Central memory CD8-positive, alpha-beta T cell (primary cell): Measurements from ENCODE around the gene DAPK1.
A peak's percentile ranks its signal among the peaks of the same experiment; 100 is the strongest.

ENCODE experiments used
- ATAC-seq: fragments of 150-1000 bp; cut with Tn5 transposase; replicated peaks from 2 replicates; pipeline ENCODE4 v1.10.0; 2022; ENCODE audit warnings: mild to moderate bottlenecking, moderate FRiP score, moderate number of reproducible peaks; ENCODE audit not compliant: poor library complexity, severe bottlenecking; ENCODE audit errors: extremely low read depth
- DNase-seq, 2 donors: peaks; one replicate each; pipeline ENCODE4 v3.0.0; 2021; ENCODE audit warnings: low spot score in 2 of 2
- H3K27ac Mint-ChIP-seq: one replicate; pipeline ENCODE4 v1.8.0; 2022; ENCODE audit warnings: low read depth, mild to moderate bottlenecking, moderate library complexity, mixed read lengths
- H3K27me3 Mint-ChIP-seq: one replicate; pipeline ENCODE4 v1.8.0; 2022; ENCODE audit warnings: mixed read lengths
- H3K36me3 Mint-ChIP-seq: one replicate; pipeline ENCODE4 v1.8.0; 2022; ENCODE audit warnings: mild to moderate bottlenecking, moderate library complexity, mixed read lengths; ENCODE audit not compliant: insufficient read depth
- H3K4me1 Mint-ChIP-seq: one replicate; pipeline ENCODE4 v1.8.0; 2022; ENCODE audit warnings: mixed read lengths
- H3K4me3 Mint-ChIP-seq: one replicate; pipeline ENCODE4 v1.8.0; 2022; ENCODE audit warnings: mild to moderate bottlenecking, moderate library complexity, mixed read lengths
- H3K9me3 Mint-ChIP-seq: one replicate; pipeline ENCODE4 v1.8.0; 2022; ENCODE audit warnings: mixed read lengths

The DAPK1 gene

GRCh38 chr9:87599901-87600610 is 102.4 kb downstream of the DAPK1 start:
- Mint-ChIP-seq H3K4me1 (no peaks in the 10 kb centered on the region), H3K36me3 (no peaks in the 10 kb centered on the region), H3K27ac (no peak overlapping the region), H3K27me3 (peaks cover 48% of the 10 kb centered on the region), H3K4me3 (no peak overlapping the region), H3K9me3 (no peaks in the 10 kb centered on the region)
- no peak for DNase-seq
- no peak for ATAC-seq

GRCh38 chr9:87601176-87601575 is 103.5 kb downstream of the DAPK1 start:
- DNase-seq (no peak), ATAC-seq (no peak)
- Mint-ChIP-seq H3K4me3 (no peak overlapping the region), H3K4me1 (no peaks in the 10 kb centered on the region), H3K36me3 (no peaks in the 10 kb centered on the region), H3K27ac (peak overlapping the region; percentile 51), H3K9me3 (no peaks in the 10 kb centered on the region), H3K27me3 (peaks cover 57% of the 10 kb centered on the region)

GRCh38 chr9:87601595-87601994 is 103.9 kb downstream of the DAPK1 start:
- ATAC-seq (no peak), DNase-seq (no peak)
- H3K4me1 Mint-ChIP-seq = no peaks in the 10 kb centered on the region
- H3K9me3 Mint-ChIP-seq = no peaks in the 10 kb centered on the region
- peak overlapping the region; percentile 51 for H3K27ac Mint-ChIP-seq
- H3K27me3 Mint-ChIP-seq = peaks cover 61% of the 10 kb centered on the region
- H3K4me3 Mint-ChIP-seq = no peak overlapping the region
- H3K36me3 Mint-ChIP-seq = no peaks in the 10 kb centered on the region

DNA sequence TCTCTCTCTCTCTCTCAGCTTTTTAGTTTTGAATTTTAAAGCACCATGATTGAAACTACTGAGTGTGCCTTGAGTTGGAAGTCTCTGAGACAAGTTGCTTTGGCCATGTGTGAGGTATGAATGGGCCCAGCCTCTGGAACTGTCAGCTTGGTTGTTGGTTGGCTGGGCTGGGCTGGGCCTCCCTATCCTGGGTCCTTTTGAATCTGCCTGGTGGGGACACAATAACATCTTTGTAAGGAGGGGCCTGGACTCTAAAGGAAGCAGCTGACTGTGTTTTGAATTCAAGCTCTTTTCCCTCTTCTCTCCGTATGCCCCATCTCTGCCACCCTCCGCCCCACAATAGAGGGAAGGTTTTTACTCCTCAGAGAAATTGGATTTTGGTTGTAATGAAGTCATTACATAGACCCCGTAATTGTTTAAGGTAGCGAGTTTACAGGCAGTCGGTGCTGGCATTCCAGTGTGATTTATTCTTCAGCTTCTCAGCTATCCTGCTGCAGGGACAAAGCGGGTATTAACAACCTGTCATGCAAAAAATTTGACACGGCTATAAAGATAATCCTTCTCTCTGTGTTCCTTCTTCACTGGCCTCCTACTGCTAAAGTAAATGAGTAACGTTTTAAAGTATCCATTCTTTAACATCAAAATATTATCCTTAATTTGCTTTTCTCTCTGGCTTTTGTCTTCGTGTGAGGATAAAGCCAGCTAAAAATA is 105.4 kb downstream of the DAPK1 start:
- H3K27ac Mint-ChIP-seq = no peak overlapping the region
- no peaks in the 10 kb centered on the region for H3K36me3 Mint-ChIP-seq

GRCh38 chr9:87603854-87604490 is 106.3 kb downstream of the DAPK1 start:
- no peak overlapping the region for H3K27ac Mint-ChIP-seq
- no peaks in the 10 kb centered on the region for H3K9me3 Mint-ChIP-seq
- H3K4me1 Mint-ChIP-seq = no peaks in the 10 kb centered on the region
- H3K36me3 Mint-ChIP-seq = no peaks in the 10 kb centered on the region
- ATAC-seq (no peak), DNase-seq (no peak)
- H3K4me3 Mint-ChIP-seq = no peak overlapping the region
- H3K27me3 Mint-ChIP-seq = peaks cover 73% of the 10 kb centered on the region

More for the DNA sequence above, 105.4 kb downstream of the DAPK1 start:
- H3K4me1 Mint-ChIP-seq = no peaks in the 10 kb centered on the region
- peaks cover 73% of the 10 kb centered on the region for H3K27me3 Mint-ChIP-seq
- ATAC-seq = no peak
- H3K4me3 Mint-ChIP-seq = no peak overlapping the region
- no peak for DNase-seq
- H3K9me3 Mint-ChIP-seq = no peaks in the 10 kb centered on the region

DNA sequence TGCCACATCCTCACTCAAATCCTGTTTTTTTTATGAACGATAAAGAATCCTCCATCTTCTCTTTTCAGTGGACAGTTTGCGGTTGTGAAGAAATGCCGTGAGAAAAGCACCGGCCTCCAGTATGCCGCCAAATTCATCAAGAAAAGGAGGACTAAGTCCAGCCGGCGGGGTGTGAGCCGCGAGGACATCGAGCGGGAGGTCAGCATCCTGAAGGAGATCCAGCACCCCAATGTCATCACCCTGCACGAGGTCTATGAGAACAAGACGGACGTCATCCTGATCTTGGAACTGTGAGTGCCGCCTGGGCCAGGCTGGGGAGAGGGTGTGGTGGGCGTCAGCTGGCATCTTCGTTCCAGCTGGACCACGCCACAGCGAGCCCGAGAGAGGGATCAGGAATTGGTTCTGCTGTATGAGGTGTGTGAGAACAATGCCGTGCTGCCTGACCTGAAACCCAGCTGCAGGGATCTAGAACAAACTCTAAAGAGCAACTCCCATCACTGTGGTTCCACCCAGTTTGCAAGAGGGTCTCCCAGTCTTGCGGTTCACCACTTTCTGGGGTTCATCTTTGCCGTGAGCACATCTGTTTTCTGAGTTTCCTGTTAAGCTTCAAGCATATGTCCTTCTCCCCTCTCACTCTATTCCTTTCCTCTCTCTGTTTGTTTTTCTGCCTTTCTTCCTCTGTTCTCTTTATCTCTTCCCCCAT is 107.4 kb downstream of the DAPK1 start:
- Mint-ChIP-seq H3K27ac (no peak overlapping the region), H3K9me3 (no peaks in the 10 kb centered on the region), H3K4me3 (no peak overlapping the region), H3K4me1 (no peaks in the 10 kb centered on the region), H3K36me3 (no peaks in the 10 kb centered on the region), H3K27me3 (peaks cover 74% of the 10 kb centered on the region)
- no peak for DNase-seq
- ATAC-seq = no peak

DNA sequence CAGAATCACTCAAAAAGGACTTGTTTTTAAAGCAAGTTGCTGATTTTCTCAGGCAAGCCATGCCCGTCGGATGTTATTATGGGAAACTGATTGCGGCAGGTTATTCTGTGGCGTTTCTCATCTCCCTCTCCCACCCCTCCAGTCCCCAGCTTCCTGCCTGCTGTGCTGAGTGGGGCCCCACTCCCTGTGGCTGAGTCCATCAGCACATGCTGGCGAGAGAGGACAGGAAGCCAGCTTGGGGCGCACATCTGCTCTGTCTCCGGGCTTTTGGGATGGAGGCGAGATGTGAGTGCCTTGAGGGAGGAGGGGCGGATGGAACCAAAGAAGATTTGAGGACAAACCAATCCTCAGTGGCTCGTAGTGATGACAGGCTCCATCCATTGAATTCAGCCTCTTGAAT is 108.0 kb downstream of the DAPK1 start:
- Mint-ChIP-seq H3K4me1 (no peaks in the 10 kb centered on the region), H3K9me3 (no peaks in the 10 kb centered on the region), H3K4me3 (no peak overlapping the region), H3K36me3 (no peaks in the 10 kb centered on the region), H3K27ac (no peak overlapping the region), H3K27me3 (peaks cover 73% of the 10 kb centered on the region)
- no peak for DNase-seq
- no peak for ATAC-seq

GRCh38 chr9:87606841-87607521 is 109.3 kb downstream of the DAPK1 start:
- Mint-ChIP-seq H3K27me3 (peaks cover 65% of the 10 kb centered on the region), H3K4me1 (no peaks in the 10 kb centered on the region), H3K9me3 (no peaks in the 10 kb centered on the region), H3K4me3 (no peak overlapping the region), H3K27ac (no peak overlapping the region), H3K36me3 (no peaks in the 10 kb centered on the region)
- no peak for DNase-seq
- no peak for ATAC-seq

DNA sequence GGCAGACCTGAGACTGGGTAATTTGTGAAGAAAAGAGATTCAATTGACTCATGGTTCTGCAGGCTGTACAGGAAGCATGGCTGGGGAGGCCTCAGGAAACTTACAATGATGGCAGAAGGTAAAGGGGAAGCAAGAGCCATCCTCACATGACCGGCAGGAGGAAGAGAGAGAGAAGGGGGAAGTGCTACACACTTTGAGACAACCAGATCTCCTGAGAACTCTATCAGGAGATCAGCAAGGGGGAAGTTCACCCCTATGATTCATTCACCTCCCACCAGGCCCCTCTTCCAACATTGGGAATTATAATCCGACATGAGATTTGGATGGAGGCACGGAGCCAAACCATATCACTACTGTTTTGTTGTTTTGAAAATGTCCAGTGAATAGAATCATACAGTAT is 110.2 kb downstream of the DAPK1 start:
- ATAC-seq (no peak), DNase-seq (no peak)
- Mint-ChIP-seq H3K9me3 (no peaks in the 10 kb centered on the region), H3K27ac (no peak overlapping the region), H3K36me3 (no peaks in the 10 kb centered on the region), H3K4me3 (no peak overlapping the region), H3K27me3 (peaks cover 63% of the 10 kb centered on the region), H3K4me1 (no peaks in the 10 kb centered on the region)

DNA sequence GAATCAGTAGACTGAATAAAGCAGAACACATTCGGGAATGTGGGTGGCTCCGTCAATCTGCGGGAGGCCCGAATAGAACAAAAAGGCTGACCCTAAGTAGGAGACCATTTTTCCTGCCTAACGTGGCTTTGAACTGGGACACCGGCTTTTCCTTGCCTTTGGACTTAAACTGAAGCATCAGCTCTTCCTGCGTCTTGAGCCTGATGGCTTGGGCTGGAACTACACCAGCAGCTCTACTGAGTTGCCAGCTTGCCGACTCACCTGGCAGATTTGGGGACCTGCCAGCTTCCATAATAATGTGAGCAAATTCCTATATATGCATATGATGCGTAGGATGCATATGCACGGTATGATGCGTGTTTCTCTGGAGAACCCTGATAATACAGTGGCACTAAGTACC is 111.3 kb downstream of the DAPK1 start:
- H3K27ac Mint-ChIP-seq = no peak overlapping the region
- H3K4me3 Mint-ChIP-seq = no peak overlapping the region
- DNase-seq = no peak
- H3K4me1 Mint-ChIP-seq = no peaks in the 10 kb centered on the region
- H3K36me3 Mint-ChIP-seq = no peaks in the 10 kb centered on the region
- H3K27me3 Mint-ChIP-seq = peaks cover 59% of the 10 kb centered on the region
- ATAC-seq = no peak
- H3K9me3 Mint-ChIP-seq = no peaks in the 10 kb centered on the region

DNA sequence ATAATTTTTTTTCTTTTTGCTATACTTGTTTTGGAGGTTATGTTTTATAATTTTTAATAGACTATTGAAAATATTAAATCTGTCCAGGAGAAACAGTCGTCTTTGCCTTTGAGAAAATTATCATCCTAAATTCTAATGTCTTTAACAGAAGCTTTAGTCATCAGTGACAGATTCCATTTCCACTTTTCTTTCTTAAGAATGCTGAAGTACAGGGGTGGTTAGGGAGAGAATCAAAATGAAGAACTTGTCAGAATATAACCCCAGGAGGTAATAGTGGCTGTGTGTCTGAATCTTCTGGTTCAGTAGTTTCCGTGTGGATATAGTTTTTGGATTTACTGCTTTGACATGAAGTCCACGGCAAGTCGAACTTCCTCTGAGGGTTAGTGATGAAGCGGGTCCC is 111.8 kb downstream of the DAPK1 start:
- Mint-ChIP-seq H3K4me3 (no peak overlapping the region), H3K4me1 (no peaks in the 10 kb centered on the region), H3K27me3 (peaks cover 59% of the 10 kb centered on the region)

More for the DNA sequence above, 111.8 kb downstream of the DAPK1 start:
- peaks cover 3% of the 10 kb centered on the region for H3K36me3 Mint-ChIP-seq
- no peak for ATAC-seq
- no peak overlapping the region for H3K27ac Mint-ChIP-seq
- DNase-seq = no peak
- no peaks in the 10 kb centered on the region for H3K9me3 Mint-ChIP-seq
